Measurements from ENCODE around the gene SAAL1.
A peak's percentile ranks its signal among the peaks of the same experiment; 100 is the strongest.
"Not testable (repeated sequence)": the region's sequence is repeated elsewhere in the genome, so short reads cannot be mapped to it uniquely, and the experiment has no call there.

Gene SAAL1, protein sequence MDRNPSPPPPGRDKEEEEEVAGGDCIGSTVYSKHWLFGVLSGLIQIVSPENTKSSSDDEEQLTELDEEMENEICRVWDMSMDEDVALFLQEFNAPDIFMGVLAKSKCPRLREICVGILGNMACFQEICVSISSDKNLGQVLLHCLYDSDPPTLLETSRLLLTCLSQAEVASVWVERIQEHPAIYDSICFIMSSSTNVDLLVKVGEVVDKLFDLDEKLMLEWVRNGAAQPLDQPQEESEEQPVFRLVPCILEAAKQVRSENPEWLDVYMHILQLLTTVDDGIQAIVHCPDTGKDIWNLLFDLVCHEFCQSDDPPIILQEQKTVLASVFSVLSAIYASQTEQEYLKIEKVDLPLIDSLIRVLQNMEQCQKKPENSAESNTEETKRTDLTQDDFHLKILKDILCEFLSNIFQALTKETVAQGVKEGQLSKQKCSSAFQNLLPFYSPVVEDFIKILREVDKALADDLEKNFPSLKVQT

DNA sequence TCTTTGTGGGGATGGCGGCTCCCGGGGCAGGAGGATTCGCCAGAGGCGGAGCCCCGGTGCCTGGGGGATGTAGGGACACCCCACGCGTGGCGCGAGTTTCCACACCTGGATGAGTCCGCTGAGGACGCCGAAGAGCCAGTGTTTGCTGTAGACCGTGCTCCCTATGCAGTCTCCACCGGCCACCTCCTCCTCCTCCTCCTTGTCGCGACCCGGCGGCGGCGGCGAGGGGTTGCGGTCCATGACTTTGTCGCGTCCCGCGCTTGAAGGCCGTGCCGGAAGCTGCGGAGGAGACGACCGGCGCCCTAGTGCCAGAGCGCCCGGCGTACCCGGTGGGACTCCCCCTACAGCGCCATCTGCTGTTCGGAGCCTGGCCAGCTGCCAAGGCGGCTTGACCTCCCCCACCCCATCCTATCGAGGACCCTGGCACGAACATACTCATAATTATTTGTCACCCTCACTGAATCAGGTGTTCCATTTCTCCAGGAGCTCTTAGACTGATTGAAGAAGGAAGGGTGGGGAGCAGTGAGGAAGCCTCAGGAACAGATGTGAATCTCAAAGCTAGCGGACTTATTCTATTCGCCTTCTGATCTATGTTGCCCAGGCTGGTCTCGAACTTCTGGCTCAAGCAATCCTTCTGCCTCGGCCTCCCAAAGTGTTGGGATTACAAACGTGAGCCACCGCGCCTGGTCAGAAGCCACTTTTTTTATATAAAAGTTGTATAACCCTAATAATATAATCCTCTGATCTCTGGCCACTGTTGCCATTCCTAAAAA, at the start of gene SAAL1:
Gene SAAL1 (minus strand): TSS at position 281 of the 773 bp plus-strand sequence. CDS start 41 bp downstream, at position 240.
- peak; percentile 69 to 73 for DNase-seq

DNA sequence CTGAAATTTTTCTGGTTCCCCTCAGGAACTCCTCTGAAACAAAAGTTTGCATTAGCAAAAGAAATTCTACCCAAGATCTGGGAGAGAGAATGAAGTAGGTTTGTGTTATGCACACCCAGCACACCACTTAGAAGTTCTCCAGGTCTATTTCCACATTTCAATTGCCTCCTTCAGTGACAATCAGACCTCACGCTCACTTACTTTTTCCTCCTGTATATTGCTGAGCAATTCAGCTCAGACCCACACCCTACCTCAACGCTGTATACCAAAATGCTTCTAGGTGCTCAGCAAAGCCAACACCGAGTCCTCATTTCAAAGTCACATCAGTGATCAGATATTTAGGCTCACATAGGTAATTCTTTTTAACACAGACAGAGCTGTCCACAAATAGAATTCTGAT, 45.7 kb upstream of the SAAL1 start:
- DNase-seq = no peak

DNA sequence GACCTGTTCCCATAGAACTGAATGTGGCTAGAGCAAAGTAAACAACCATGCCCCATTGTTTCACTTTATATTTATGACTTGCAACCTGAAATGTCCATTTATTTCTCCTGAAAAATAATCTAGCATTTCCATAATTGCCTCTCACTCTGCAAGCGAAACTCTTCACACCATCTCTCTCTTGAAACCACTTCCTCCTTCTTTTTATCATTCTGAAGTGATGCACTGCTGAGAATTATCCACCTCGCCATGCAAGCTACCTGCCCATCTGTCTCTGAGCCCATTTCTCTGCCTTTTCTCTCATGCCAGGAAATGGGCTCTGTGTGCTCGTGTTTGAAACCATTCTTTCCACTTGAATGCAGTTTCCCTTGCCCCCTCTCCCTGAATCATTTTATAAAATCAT, 40.0 kb upstream of the SAAL1 start:
- DNase-seq = no peak

DNA sequence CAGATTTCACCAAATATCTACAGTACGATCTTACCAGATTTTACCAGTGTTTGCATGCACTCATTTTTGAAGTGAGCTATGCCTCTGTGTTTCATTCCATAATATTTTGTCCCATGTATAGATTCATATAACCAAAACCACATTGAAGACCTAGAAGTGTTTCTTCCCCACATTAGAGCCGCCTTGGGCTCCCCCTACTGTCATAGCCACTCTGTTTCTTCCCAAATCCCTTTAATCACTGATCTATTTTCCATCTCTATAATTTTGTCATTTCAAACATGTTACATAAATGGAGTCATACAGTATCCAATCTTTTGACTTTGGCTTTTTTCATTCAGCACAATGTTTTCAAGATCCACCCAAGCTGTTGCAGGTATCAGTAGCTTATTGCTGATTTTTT, 39.1 kb upstream of the SAAL1 start:
- no peak for DNase-seq

DNA sequence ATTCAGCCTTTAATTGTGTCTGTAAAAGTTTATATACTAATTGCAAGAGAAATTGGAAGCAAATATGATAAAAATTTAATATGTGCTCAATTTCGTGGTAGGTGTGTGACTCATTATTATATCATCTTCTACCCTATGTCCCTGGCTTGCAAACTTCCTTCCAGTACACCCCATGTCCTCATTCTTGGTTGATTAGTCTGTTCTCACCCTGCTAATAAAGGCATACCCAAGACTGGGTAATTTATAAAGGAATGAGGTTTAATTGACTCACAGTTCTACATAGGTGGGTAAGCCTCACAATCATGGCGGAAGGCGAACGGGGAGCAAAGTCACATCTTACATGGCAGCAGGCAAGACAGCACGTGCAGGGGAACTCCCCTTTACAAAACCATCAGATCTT, 38.4 kb upstream of the SAAL1 start:
- DNase-seq = no peak

DNA sequence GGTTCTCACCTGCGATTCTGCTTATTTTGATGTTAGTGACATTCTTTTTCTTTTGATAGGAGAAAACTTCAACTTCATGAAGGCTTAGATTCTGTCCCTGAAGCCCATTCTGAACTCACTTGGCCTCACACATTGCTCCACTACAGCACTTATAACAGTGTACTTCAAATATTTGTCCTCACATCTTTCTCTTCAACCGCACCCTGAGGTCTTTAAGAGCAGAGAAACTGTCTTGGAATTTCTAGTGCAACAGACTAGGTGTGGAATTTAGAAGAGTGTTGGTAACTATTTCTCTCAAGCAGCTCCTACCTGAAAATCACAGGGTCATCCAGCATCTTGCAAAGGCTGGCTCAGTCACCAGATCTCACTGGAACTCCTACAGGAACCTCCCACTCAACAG, 34.3 kb upstream of the SAAL1 start:
- no peak for DNase-seq

DNA sequence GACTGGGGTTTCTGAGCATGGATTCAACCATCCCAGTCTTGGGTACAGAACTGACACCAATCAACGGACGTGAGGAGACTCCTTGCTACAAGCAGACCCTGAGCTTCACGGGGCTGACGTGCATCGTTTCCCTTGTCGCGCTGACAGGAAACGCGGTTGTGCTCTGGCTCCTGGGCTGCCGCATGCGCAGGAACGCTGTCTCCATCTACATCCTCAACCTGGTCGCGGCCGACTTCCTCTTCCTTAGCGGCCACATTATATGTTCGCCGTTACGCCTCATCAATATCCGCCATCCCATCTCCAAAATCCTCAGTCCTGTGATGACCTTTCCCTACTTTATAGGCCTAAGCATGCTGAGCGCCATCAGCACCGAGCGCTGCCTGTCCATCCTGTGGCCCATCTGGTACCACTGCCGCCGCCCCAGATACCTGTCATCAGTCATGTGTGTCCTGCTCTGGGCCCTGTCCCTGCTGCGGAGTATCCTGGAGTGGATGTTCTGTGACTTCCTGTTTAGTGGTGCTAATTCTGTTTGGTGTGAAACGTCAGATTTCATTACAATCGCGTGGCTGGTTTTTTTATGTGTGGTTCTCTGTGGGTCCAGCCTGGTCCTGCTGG, 31.4 kb upstream of the SAAL1 start:
- no peak for DNase-seq

DNA sequence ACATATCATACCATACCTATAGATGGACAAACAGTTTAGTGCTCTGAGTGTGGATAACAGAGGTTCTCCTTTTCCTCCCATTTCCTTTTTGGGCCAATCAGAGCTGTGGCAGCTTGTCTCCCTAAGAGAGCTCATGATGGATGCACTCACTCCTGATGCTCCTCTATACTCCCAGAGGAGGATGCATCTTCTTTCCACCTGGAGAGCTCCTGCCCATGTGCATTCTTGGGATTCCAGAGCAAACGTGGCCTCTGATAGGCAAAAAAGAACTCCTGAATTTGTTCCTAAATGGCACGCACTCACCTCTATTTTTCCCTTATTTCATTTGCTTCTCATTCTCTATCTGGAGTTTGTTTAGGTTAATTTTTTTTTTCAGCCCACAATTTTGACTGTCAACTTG, 29.4 kb upstream of the SAAL1 start:
- DNase-seq = no peak

DNA sequence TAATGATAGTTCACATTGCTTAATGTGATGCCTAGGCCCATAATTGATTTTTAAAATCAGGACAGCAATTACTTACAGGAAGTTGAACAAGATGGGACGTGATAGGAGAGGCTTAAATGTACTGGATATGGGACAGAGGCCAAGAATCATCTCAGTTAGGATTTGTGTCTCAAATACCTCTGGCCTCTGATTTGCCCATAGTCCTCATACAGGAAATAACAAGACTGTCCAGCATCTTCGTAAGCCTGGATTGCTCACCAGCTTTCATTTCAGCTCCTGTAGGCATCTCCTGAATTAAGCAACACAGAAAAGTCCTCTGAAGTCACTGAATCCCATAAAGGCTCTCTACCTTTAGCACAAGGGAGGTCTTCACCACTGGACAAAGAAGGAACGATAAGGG, 26.5 kb upstream of the SAAL1 start, which contains the start of gene MRGPRX3:
Gene MRGPRX3 (plus strand): TSS at position 231 of the 400 bp plus-strand sequence. CDS start 4,632 bp downstream, outside the sequence.
- no peak for DNase-seq

DNA sequence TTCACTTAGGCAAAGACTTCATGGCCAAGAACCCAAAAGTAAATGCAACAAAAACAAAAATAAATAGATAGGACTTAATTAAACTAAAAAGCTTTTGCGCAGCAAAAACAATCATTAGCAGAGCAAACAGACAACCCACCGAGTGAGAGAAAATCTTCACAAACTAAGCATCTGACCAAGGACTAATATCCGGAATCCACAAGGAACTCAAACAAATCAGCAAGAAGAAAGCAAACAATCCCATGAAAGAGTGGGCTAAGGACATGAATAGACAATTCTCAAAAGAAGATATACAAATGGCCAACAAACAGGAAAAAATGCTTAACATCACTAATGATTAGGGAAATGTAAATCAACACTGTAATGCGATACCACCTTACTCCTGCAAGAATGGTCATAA, 25.2 kb upstream of the SAAL1 start:
- not testable (repeated sequence) for DNase-seq

DNA sequence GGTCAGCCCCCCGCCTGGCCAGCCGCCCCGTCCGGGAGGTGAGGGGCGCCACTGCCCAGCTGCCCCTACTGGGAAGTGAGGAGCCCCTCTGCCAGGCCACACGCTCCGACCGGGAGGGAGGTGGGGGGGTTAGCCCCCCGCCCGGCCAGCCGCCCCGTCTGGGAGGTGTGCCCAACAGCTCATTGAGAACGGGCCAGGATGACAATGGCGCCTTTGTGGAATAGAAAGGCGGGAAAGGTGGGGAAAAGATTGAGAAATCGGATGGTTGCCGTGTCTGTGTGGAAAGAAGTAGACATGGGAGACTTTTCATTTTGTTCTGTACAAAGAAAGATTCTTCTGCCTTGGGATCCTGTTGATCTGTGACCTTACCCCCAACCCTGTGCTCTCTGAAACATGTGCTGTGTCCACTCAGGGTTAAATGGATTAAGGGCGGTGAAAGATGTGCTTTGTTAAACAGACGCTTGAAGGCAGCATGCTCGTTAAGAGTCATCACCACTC, 15.5 kb upstream of the SAAL1 start:
- DNase-seq = not testable (repeated sequence)

DNA sequence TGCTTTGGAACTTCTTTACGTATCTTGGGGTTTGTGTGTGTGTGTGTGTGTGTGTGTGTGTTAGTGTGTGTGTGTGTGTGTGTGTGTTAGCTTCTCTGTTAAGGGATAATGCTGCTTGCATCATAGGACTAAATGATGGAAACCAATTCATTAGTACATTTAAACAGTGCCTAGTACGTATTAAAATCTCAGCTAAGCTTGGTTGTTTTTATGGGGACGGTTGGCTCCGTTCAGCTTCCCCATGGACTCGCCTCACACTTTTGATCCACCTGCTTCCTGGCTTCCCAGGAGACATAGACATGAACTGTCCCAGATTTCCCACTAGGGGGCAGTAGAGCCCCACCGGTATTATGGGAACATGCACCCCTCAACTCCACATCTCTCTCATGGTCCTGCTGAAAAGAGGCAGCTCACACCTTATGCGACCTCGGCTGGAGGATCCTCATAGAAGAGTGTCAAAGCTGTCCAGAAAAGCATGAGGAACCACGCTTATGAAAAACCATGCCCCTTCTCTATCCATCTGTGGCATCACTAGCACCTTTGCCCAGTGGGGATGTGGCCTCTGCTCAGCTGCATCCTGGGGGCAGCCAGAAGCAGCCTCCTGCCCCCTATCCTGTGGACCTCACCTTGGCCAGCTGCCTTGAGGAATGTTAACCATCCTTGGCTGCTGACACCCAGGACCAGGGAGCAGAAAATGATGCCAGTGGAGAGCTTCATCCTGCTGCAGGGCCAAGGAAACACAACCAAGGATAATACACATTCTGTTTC, 9.7 kb upstream of the SAAL1 start:
- DNase-seq = peak in 1 of 2 donors; percentile 54

DNA sequence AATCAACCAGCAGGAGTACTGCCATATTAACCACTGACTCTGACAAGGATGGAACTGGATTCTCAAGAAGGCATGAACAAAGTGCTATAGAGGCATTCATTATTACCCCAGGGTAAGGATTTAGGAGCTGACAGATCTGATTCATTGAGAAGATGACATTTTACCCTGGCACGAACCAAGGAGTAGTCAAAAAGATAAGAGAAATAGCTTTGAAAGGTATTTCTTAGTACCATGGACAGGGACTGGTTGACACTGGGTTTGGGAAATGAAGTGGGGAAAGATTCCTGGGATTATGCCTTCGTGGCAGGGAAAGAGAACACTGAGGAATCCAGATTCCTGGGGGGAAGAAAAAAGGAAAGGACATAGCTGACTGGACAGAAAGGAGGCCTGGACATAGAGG, 5.1 kb upstream of the SAAL1 start:
- no peak for DNase-seq

DNA sequence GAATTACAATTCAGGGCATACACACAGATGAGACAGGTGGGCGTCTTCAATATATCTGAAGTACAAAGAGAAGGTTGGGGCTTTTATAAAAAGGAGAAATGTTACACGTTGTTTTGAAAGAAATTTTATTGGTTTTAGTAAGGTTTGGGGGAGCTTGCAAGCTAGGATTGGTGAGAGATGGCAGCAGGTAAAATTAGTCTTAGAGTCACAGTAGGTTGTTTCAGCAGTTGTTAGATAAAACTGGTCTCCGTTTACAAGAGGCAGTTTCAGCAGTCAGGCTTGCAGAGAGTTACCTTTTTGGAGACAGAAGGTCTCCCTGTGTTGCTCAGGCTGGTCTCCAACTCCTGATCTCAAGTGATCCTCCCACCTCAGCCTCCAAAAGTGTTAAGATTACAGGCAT, 2.4 kb upstream of the SAAL1 start:
- no peak for DNase-seq

DNA sequence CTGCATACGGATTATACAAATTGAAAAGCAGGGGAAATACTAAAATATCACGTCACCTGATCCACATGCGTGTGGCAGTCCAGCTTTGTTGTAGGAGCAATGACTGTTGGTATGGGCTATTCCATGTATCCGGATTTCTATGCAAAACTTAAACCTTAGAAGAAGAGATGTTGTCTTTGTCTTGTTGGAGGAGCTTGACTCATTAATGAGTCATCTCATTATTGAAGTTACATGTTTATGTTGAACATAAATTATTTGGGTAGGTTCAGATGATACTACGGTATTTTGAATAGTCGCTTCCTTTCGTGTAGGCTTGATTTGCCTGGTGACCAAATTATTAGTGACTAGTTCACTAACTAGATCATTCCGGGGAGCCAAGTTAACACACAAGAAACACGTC, 806 bp upstream of the SAAL1 start:
- DNase-seq = no peak

DNA sequence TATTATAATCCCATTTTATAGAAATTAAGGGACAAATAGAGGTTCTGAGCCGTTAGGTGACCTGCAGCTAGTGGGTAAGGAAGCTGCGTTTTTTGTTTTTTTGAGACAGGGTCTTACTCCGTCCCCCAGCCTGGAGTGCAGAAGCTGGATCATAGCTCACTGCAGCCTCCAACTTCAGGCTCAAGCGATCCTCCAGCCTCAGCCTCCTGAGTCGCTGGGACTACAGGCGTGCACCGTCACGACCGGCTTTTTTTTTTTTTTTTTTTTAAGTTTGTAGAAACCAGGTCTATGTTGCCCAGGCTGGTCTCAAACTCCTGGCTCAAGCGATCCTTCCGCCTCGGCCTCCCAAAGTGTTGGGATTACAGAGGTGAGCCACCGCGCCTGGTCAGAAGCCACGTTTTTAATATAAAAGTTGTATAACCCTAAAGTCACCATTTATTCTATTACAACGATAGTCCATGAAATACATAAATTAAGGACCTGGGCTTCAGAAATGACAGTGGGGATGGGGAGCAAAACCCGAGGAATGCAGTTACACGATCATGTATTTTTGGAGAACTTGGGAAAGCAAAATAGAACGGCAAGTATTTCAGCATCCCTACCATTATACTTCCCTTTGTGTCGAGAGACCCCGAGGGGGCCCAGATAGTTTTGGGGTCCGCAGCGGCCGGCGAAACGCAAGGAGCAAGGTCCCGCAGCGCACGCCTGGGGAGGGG, 638 bp downstream of the SAAL1 start:
- no peak for DNase-seq

DNA sequence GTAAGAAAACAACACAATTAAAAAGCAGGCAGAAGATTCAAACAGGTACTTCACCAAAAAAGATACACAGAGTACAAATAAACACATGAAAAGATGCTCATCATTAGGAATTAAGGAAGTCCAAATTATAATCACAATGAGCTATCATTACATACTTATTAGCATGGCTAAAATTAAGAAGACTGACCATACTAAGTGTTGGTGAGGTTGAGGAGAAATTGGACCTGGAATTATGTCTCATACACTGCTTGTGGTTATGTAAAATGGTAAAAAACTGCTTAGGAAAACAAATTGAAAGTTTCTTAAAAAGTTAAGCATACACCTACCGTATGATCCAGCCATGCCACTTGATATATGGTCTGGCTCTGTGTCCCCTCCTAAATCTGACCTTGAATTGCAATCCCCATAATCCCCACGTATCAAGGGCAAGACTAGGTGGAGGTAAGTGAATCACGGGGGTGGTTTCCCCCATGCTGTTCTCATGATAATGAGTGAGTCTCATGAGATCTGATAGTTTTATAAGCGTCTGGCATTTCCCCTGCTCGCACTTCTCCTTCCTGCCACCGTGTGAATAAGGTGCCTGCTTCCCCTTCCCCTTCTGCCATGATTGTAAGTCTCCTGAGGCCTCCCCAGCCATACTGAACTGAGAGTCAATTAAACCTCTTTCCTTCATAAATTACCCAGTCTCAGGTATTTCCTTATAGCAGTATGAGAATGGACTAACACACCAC, 4.8 kb downstream of the SAAL1 start:
- no peak for DNase-seq

DNA sequence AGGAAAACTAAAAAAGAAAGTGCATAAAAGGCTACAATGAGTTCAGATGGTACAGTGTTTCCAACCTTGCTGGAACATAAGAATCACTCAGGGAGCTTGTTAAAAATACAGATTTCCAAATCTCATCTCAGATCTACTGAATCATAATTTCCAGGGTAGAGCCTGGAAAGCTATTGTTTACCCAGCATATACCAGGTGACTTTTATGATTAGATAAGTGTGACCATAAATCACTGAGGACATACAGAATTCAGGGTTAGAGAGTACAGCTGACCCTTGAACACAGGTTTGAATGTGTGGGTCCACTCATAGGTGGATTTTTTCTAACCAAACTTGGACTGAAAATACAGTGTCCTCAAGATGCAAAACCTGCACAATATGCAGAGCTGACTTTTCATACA, 11.9 kb downstream of the SAAL1 start:
- no peak for DNase-seq

DNA sequence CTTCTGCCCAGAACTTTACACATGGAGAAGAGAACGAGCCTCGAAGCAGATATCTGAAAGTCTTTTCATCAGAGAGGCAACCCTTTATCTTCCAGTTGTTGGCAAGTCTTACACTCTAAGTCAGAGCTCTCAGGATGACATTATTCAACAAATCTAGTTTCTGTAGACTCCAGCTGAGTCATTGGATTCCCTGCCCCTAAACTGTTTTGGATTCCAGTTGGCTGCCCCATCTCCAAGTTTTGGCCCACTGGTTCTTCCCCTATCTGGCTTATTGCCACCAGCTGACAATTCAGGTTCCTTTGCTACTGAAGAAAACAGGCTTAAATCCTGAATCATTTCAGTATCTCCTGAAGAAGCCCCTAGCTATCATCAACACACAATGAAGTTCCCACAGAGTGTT, 14.2 kb downstream of the SAAL1 start:
- no peak for DNase-seq

DNA sequence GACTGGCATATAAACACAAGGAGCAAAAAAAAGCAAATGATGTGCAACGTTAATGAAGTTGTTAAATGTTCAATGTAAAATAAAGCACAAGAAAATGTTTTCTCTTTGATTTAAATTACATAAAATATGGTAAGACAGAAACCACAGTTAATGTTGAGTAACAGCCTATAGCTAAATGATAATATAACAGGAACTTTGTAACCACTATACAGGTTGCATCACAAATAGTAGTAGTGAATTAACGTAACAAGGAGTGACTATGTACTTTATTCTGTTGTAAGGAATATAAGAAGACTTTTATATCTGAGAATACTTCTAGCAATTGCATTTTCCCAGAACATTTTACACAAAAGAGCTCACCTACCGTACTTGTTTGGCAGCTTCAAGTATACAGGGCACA, 16.9 kb downstream of the SAAL1 start:
- DNase-seq = no peak

DNA sequence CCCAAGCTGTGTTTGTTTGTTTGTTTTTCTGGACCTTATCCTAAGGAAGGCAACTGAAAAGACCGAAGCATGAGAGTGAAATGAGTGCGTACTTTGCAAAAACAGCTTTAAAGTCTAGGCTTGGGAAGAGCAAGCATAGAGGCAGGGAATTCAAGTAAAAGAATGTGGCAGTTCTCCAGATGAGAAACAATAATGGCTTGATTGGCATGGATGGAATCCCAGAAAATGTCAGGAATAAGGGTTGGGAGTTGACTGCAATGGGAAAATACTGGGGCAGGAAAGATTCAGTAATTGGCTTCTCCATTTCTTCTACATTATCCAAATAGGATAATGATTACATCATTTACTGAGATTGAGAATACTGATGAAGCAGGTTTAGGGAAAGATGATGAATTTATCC, 17.5 kb downstream of the SAAL1 start:
- DNase-seq = no peak

All from bone marrow (tissue), 2 donors.